Left lung (tissue), 10 donors: Measurements from ENCODE around the gene TOMM5. TPM values are rescaled to one million over a fixed set of nuclear protein-coding genes. Genes with fewer than 3 reads are reported as not detected.

Experiments
- ATAC-seq: fragments of 200-7000 bp; cut with Tn5 transposase; one replicate; pipeline ENCODE4 v1.9.1; 2020; ENCODE audit warnings: moderate library complexity
- DNase-seq, 4 donors: peaks; one replicate each; pipeline ENCODE4 v3.0.0-alpha.2; 2013 to 2020
- H3K27ac ChIP-seq, 2 donors: fragments of 200-600 bp; sonication (generic) in 1 of 2; one replicate each; pipeline versions ENCODE4 v1.5.0 to v1.8.0; 2020 to 2021
- H3K27me3 ChIP-seq, 2 donors: fragments of 200-600 bp; sonication (generic) in 1 of 2; one replicate each; pipeline versions ENCODE4 v1.5.0 to v1.8.0; 2020 to 2021
- H3K36me3 ChIP-seq, 2 donors: fragments of 200-600 bp; sonication (generic) in 1 of 2; one replicate each; pipeline versions ENCODE4 v1.5.0 to v1.8.0; 2020 to 2021
- H3K4me1 ChIP-seq, 2 donors: fragments of 200-600 bp; one replicate each; pipeline ENCODE4 v1.8.0; 2021
- H3K4me3 ChIP-seq, 2 donors: fragments of 200-600 bp; sonication (generic) in 1 of 2; one replicate each; pipeline versions ENCODE4 v1.5.0 to v1.8.0; 2020 to 2021; ENCODE audit warnings: mild to moderate bottlenecking in 1 of 2
- H3K9me3 ChIP-seq, 2 donors: fragments of 200-600 bp; sonication (generic) in 1 of 2; one replicate each; pipeline versions ENCODE4 v1.5.0 to v1.8.0; 2020 to 2021
- CTCF ChIP-seq, 2 donors: fragments of 200-600 bp; sonication (generic) in 1 of 2; IDR thresholded peaks; one replicate each; pipeline versions ENCODE4 v1.5.0 to v1.8.0; 2021; ENCODE audit warnings: antibody characterized with exemption in 2 of 2
- intact Hi-C, 2 donors: fragments of 100-400 bp; cut with DNase I; formaldehyde crosslinking; loops; one replicate each; pipeline versions ENCODE4 v1.11.2 to v1.14.2; 2022
- polyA plus RNA-seq, 6 donors: library from polyadenylated mRNA; unstranded; fragments of 120-200 nt; gene quantifications; one replicate each; pipeline ENCODE4 v1.2.1, GENCODE V29; 2013; ENCODE audit not compliant: insufficient read length in 6 of 6
- total RNA-seq, 2 donors: library from RNA; stranded (reverse); fragmentation: NEBNext Ultra II Directional; extraction: Animal tissue kit (Norgen Biotek cat#: 25700); gene quantifications; one replicate each; pipeline ENCODE4 v1.2.1, GENCODE V29; 2021
- donor health status: DM: no; HTN: yes; CAD: no.
- donor health status: DM: no; HTN: no; CAD: no.

Gene TOMM5
- total and polyA plus RNA-seq, 8 donors = 65.5 to 112 (median 99.3) TPM

- Histone ChIP-seq H3K9me3 (no peaks in the 10 kb centered on the region), H3K36me3 (no peaks in the 10 kb centered on the region), H3K27me3 (peaks cover 0 to 10% of the 10 kb centered on the region in 2 donors), H3K4me3 (no peak overlapping the region), H3K4me1 (peaks cover 0 to 28% of the 10 kb centered on the region in 2 donors), H3K27ac (no peak overlapping the region)
- TF ChIP-seq CTCF (IDR thresholded peaks at IDR 0.05) = no peak
- intact Hi-C loops = no loop called here
- ATAC-seq = no peak
- peak in 1 of 4 donors; percentile 26 for DNase-seq
Measured at GRCh38 chr9:37574241-37574721, 18.1 kb downstream of the TOMM5 start.

DNA sequence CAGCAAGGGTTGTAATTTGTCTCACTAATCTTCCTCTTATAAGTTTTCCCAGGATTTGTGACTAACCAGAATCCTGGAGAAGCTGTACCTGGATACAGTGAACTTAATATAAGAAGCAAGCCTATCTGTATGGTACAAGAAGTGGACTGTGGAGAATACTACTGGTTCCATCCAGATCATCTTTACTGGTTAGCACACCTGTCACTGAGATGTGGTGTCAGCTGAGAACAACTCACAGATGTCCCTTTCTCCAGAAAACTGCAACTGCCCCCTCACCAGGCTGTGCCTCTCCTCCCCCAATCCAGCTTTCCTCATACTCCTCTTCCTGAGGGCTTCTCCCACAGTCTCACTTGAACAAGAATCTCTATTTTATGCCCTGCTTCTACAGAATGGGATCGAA lies 21.1 kb downstream of the TOMM5 start:
- Histone ChIP-seq H3K4me1 (peaks cover 0 to 21% of the 10 kb centered on the region in 2 donors), H3K27me3 (peaks cover 0 to 9% of the 10 kb centered on the region in 2 donors), H3K27ac (no peak overlapping the region), H3K9me3 (no peaks in the 10 kb centered on the region), H3K4me3 (no peak overlapping the region), H3K36me3 (no peaks in the 10 kb centered on the region)
- DNase-seq = no peak
- ATAC-seq = no peak
- no peak for TF ChIP-seq CTCF (IDR thresholded peaks at IDR 0.05)
- intact Hi-C loops = no loop called here

GRCh38 chr9:37566716-37567115 lies 25.7 kb downstream of the TOMM5 start:
- no peak for DNase-seq
- H3K27ac ChIP-seq = no peak overlapping the region
- H3K27me3 ChIP-seq = no peaks in the 10 kb centered on the region
- no peak for TF ChIP-seq CTCF (IDR thresholded peaks at IDR 0.05)
- no peaks in the 10 kb centered on the region for H3K4me1 ChIP-seq
- peaks cover 0 to 5% of the 10 kb centered on the region in 2 donors for H3K36me3 ChIP-seq
- peaks cover 0 to 11% of the 10 kb centered on the region in 2 donors for H3K9me3 ChIP-seq
- ATAC-seq = no peak
- intact Hi-C loops = no loop called here
- no peak overlapping the region for H3K4me3 ChIP-seq

DNA sequence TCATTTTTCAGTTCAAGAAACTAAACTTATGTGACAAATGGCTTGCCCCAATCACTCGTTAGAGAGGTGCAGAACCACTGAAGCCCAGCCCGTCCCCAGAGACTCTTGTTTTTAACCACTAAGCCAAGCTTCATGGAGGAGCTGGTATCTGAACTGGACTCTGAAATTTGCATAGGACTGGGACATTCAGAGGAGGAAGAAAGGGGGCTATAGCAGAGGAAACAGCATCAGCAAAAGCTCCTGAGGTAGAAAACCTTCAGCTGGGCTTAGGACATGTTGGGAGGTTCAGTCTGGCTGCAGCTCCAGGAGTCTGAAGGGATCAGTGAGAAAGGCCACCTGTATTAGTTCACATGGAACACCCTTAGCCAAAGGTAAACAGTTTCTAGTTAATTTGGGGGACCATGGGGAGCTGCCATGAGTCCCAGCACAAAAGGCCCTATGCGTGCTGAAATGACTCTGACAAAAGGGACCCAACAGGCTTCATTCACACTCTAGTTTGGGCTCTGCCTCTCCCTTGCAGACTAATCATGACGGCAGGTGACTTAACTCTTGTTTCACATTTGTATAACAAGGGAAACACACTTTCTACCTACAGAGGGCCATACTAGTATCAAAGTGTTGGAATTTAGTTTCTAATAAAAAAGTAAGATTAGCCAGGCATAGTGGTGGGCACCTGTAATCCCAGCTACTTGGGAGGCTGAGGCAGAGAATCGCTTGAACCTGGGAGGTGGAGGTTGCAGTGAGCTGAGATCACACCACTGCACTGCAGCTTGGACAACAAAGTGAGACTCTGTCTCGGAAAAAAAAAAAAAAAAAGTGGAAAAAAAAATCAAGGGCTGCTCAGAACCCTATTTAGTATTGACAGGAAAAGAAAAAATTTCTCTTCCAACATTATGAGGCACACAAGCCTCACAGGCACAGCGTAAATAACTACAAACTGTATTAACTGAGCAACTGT lies 26.5 kb downstream of the TOMM5 start:
- DNase-seq = no peak
- Histone ChIP-seq H3K4me3 (no peak overlapping the region), H3K27ac (no peak overlapping the region), H3K36me3 (peaks cover 0 to 5% of the 10 kb centered on the region in 2 donors), H3K9me3 (peaks cover 0 to 11% of the 10 kb centered on the region in 2 donors), H3K27me3 (no peaks in the 10 kb centered on the region), H3K4me1 (no peaks in the 10 kb centered on the region)
- intact Hi-C loops = no loop called here
- ATAC-seq = no peak
- no peak for TF ChIP-seq CTCF (IDR thresholded peaks at IDR 0.05)

DNA sequence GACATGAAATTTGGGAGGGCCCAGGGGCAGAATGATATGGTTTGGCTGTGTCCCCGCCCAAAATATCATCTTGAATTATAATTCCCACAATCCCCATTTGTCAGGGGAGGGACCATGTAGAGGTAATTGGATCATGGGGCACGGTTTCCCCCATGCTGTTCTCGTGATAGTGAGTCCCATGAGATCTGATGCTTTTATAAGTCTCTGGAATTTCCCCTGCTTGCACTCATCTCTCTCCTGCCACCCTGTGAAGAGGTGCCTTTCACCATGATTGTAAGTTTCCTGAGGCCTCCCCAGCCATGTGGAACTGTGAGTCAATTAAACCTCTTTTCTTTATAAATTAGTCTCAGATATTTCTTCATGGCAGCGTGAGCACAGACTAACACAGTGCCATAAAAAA lies 27.5 kb downstream of the TOMM5 start:
- Histone ChIP-seq H3K27me3 (no peaks in the 10 kb centered on the region), H3K4me3 (no peak overlapping the region), H3K27ac (no peak overlapping the region), H3K9me3 (peaks cover 0 to 11% of the 10 kb centered on the region in 2 donors), H3K36me3 (peaks cover 0 to 5% of the 10 kb centered on the region in 2 donors), H3K4me1 (no peaks in the 10 kb centered on the region)
- ATAC-seq (no peak), DNase-seq (no peak)
- intact Hi-C loops = no loop called here
- no peak for TF ChIP-seq CTCF (IDR thresholded peaks at IDR 0.05)
